ENCODE data around the gene SLC28A1.

The SLC28A1 gene

GRCh38 chr15:84926491-84927230 is 42.2 kb downstream of the SLC28A1 start:
- H2AFZ ChIP-seq (ENCODE audit: low read depth) = no peak overlapping the region
- no peaks in the 10 kb centered on the region for H4K20me1 ChIP-seq (ENCODE audit: insufficient read depth)
- H3K9ac ChIP-seq = no peak overlapping the region
- H3K36me3 ChIP-seq (ENCODE audit: insufficient read depth) = no peaks in the 10 kb centered on the region
- no peaks in the 10 kb centered on the region for H3K27me3 ChIP-seq (ENCODE audit: insufficient read depth, low read depth)
- TF ChIP-seq, protein P1, sequence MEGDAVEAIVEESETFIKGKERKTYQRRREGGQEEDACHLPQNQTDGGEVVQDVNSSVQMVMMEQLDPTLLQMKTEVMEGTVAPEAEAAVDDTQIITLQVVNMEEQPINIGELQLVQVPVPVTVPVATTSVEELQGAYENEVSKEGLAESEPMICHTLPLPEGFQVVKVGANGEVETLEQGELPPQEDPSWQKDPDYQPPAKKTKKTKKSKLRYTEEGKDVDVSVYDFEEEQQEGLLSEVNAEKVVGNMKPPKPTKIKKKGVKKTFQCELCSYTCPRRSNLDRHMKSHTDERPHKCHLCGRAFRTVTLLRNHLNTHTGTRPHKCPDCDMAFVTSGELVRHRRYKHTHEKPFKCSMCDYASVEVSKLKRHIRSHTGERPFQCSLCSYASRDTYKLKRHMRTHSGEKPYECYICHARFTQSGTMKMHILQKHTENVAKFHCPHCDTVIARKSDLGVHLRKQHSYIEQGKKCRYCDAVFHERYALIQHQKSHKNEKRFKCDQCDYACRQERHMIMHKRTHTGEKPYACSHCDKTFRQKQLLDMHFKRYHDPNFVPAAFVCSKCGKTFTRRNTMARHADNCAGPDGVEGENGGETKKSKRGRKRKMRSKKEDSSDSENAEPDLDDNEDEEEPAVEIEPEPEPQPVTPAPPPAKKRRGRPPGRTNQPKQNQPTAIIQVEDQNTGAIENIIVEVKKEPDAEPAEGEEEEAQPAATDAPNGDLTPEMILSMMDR (conservative IDR thresholded peaks at IDR 0.05; ENCODE audit: low read depth, low read length) = no peak
- H3K4me2 ChIP-seq = no peak overlapping the region
- peaks cover 37% of the 10 kb centered on the region for H3K4me1 ChIP-seq (ENCODE audit: low read depth, poor library complexity, severe bottlenecking)
- no peak overlapping the region for H3K27ac ChIP-seq
- no peaks in the 10 kb centered on the region for H3K79me2 ChIP-seq (ENCODE audit: insufficient read depth, low read depth)
- no peak overlapping the region for H3K4me3 ChIP-seq (IDR thresholded peaks at IDR 0.05; ENCODE audit: insufficient read depth, low read depth, low read length)

DNA sequence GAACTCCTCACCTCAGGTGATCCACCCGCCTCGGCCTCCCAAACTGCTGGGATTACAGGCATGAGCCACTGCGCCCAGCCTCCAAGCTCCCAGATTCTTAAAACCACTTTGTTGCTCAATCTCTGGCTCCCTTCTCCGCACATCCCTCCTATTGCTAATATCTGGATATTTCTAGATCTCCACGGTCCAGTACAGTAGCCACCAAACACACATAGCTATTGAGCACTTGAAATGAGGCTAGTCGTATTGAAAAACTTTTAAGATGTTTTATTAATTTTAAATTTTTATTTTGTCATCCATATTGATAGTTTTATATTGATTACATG is 44.3 kb downstream of the SLC28A1 start:
- Histone ChIP-seq H3K36me3 (ENCODE audit: insufficient read depth) (no peaks in the 10 kb centered on the region), H3K4me1 (ENCODE audit: low read depth, poor library complexity, severe bottlenecking) (peaks cover 37% of the 10 kb centered on the region), H3K9ac (no peak overlapping the region), H3K4me3 (IDR thresholded peaks at IDR 0.05; ENCODE audit: insufficient read depth, low read depth, low read length) (no peak overlapping the region), H3K4me2 (no peak overlapping the region), H3K27ac (no peak overlapping the region), H2AFZ (ENCODE audit: low read depth) (no peak overlapping the region), H3K27me3 (ENCODE audit: insufficient read depth, low read depth) (no peaks in the 10 kb centered on the region), H4K20me1 (ENCODE audit: insufficient read depth) (no peaks in the 10 kb centered on the region), H3K79me2 (ENCODE audit: insufficient read depth, low read depth) (no peaks in the 10 kb centered on the region)
- TF ChIP-seq, protein P1 (conservative IDR thresholded peaks at IDR 0.05; ENCODE audit: low read depth, low read length) = no peak

DNA sequence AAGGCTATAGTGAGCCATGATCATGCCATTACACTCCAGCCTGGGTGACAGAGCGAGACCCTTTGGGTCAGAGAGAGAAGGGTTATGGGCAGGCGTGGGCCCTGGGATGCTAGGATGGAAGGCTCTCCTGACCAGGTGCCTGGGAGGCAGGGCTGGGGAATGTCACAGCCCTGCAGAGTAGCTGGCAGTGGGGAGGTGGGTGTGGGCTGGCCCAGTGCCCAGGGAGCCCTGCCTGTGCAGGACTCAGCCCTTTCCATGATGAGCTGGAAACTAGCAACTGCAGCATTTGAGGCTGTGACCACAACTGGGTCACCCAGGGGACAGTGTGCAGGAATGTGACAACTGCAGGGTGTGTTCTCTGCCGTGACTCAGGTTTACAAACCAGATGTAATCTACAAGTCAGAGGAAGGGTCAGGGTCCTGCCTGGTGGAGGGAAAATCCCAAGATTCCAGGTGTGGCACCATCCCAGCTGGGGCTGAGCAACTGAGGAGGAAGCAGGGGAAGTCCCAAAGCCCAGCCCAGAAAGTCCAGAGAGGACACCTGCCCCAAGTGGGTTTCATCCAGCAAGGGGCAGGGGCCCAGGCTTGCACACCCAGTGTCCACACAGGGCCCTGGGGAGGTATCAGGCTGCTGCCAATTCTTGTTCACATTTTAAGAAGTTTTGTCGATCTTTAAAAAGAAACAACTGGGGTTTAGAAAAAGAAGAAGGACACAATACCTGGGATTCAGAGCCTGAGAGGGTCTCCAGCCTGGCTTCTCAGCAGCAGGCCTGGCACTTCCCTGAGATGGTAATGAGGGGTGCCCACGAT is 45.5 kb downstream of the SLC28A1 start:
- Histone ChIP-seq H3K27ac (peak overlapping the region; percentile 75), H2AFZ (ENCODE audit: low read depth) (no peak overlapping the region; the same call in 1 of the 2 replicates)
- TF ChIP-seq, protein P1 (conservative IDR thresholded peaks at IDR 0.05; ENCODE audit: low read depth, low read length) = no peak

DNA sequence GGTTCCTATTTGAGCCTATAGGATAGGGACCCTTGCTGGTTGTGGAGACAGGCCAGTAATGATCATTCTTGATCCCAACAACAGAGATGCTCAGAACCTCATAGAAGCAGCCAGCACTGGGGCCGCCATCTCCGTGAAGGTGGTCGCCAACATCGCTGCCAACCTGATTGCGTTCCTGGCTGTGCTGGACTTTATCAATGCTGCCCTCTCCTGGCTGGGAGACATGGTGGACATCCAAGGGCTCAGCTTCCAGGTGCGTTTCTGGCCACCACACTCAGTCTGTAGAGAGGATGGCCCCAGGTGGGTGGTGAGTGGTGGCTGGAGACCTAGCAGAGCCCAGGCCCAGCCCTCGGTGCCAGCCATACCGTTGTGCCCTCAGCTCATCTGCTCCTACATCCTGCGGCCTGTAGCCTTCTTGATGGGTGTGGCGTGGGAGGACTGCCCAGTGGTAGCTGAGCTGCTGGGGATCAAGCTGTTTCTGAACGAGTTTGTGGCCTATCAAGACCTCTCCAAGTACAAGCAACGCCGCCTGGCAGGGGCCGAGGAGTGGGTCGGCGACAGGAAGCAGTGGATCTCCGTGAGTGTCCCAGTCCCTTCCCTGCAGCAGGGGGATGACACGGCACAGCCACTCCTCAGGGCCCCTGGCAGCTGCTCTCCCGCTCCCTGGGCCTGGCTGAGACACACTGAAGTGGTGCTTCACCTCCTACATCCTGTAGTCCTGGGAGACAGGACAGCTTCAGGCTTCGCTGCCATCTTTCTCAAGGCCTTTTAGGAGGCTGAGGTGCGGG is 50.7 kb downstream of the SLC28A1 start:
- no peaks in the 10 kb centered on the region for H4K20me1 ChIP-seq (ENCODE audit: insufficient read depth)
- no peak overlapping the region for H3K4me3 ChIP-seq (IDR thresholded peaks at IDR 0.05; ENCODE audit: insufficient read depth, low read depth, low read length)
- H3K9ac ChIP-seq = no peak overlapping the region
- H3K27me3 ChIP-seq (ENCODE audit: insufficient read depth, low read depth) = no peaks in the 10 kb centered on the region
- H2AFZ ChIP-seq (ENCODE audit: low read depth) = no peak overlapping the region
- H3K4me2 ChIP-seq = no peak overlapping the region
- no peak overlapping the region for H3K27ac ChIP-seq
- H3K36me3 ChIP-seq (ENCODE audit: insufficient read depth) = no peaks in the 10 kb centered on the region
- H3K4me1 ChIP-seq (ENCODE audit: low read depth, poor library complexity, severe bottlenecking) = peaks cover 32% of the 10 kb centered on the region
- no peaks in the 10 kb centered on the region for H3K79me2 ChIP-seq (ENCODE audit: insufficient read depth, low read depth)
- TF ChIP-seq, protein P1 (conservative IDR thresholded peaks at IDR 0.05; ENCODE audit: low read depth, low read length) = no peak

More for the DNA sequence above, 45.5 kb downstream of the SLC28A1 start:
- Histone ChIP-seq H4K20me1 (ENCODE audit: insufficient read depth) (no peaks in the 10 kb centered on the region), H3K79me2 (ENCODE audit: insufficient read depth, low read depth) (no peaks in the 10 kb centered on the region), H3K4me2 (peak overlapping the region; percentile 11), H3K4me1 (ENCODE audit: low read depth, poor library complexity, severe bottlenecking) (peaks cover 37% of the 10 kb centered on the region), H3K36me3 (ENCODE audit: insufficient read depth) (no peaks in the 10 kb centered on the region), H3K4me3 (IDR thresholded peaks at IDR 0.05; ENCODE audit: insufficient read depth, low read depth, low read length) (no peak overlapping the region), H3K27me3 (ENCODE audit: insufficient read depth, low read depth) (no peaks in the 10 kb centered on the region), H3K9ac (peak overlapping the region; percentile 7; the same call in 1 of the 2 replicates)

Measured in KMS-11 (cell line).